ENCODE results near the gene DCAF15.

DCAF15 gene

GRCh38 chr19:13930402-13930801, 21.9 kb upstream of the DCAF15 start:
- no peak for DNase-seq

- DNase-seq = no peak
These were observed 20.7 kb upstream of the DCAF15 start for GRCh38 chr19:13931391-13932148.

GRCh38 chr19:13932149-13932637, 20.1 kb upstream of the DCAF15 start:
- no peak for DNase-seq

- DNase-seq = no peak
These were observed 19.4 kb upstream of the DCAF15 start for GRCh38 chr19:13932911-13933393.

- DNase-seq = no peak
These were observed 17.6 kb upstream of the DCAF15 start for GRCh38 chr19:13934785-13935109.

GRCh38 chr19:13935765-13936510, 16.4 kb upstream of the DCAF15 start:
- no peak for DNase-seq

GRCh38 chr19:13937479-13938300, 14.6 kb upstream of the DCAF15 start:
- DNase-seq = no peak

GRCh38 chr19:13938301-13939064, 13.8 kb upstream of the DCAF15 start, which contains the start of gene PODNL1:
Gene PODNL1, minus strand, starts transcription at chr19:13938417. Its CDS starts 236 bp downstream, at chr19:13938181.
- no peak for DNase-seq

- no peak for DNase-seq
These were observed 10.2 kb upstream of the DCAF15 start for GRCh38 chr19:13942023-13942684.

- no peak for DNase-seq
These were observed 5.9 kb upstream of the DCAF15 start for GRCh38 chr19:13946414-13946813.

GRCh38 chr19:13951043-13951442, 1.3 kb upstream of the DCAF15 start:
- no peak for DNase-seq

- no peak for DNase-seq
These were observed 533 bp upstream of the DCAF15 start for GRCh38 chr19:13951799-13952153.

- no peak for DNase-seq
These were observed 722 bp downstream of the DCAF15 start for GRCh38 chr19:13952931-13953531.

- no peak for DNase-seq
These were observed 1.9 kb downstream of the DCAF15 start for GRCh38 chr19:13954185-13954584.

GRCh38 chr19:13955662-13956364, 3.5 kb downstream of the DCAF15 start:
- DNase-seq = no peak

- DNase-seq = no peak
These were observed 4.0 kb downstream of the DCAF15 start for GRCh38 chr19:13956365-13956744.

- no peak for DNase-seq
These were observed 4.7 kb downstream of the DCAF15 start for GRCh38 chr19:13957051-13957450.

- DNase-seq = no peak
These were observed 5.7 kb downstream of the DCAF15 start for GRCh38 chr19:13958043-13958442.

GRCh38 chr19:13959141-13959961, 7.0 kb downstream of the DCAF15 start:
- DNase-seq = no peak
